Measurements from ENCODE around the gene GRK4.

Gene GRK4

GRCh38 chr4:3017504-3017903, 54.1 kb downstream of the GRK4 start:
- DNase-seq: peak; percentile 72

DNA sequence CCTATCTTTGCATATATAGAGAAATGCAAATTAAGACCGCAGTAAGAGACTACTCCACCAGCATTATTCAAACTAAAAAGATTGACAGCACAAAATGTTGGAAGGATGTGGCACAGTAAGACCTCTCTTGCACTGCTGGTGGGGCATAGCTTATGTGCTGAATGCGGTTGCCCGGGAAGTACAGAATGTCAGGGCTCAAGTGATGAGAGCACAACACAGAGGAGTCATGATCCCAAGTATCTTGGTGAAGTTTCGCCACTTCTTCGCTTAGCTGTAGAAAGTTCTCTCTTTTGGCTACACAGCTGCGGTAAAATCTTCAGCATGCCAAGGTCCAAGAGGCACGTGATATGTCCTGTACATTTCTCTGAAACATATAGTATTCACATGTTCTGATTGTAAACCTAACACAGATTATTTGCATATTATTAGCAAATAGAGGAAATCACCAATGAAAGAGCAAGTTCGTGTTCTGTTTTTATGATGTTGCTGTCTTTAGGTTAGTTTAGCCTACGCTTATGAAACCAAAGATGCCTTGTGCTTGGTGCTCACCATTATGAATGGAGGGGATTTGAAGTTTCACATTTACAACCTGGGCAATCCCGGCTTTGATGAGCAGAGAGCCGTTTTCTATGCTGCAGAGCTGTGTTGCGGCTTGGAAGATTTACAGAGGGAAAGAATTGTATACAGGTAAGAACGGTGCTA, 55.9 kb downstream of the GRK4 start:
- DNase-seq: no peak

DNA sequence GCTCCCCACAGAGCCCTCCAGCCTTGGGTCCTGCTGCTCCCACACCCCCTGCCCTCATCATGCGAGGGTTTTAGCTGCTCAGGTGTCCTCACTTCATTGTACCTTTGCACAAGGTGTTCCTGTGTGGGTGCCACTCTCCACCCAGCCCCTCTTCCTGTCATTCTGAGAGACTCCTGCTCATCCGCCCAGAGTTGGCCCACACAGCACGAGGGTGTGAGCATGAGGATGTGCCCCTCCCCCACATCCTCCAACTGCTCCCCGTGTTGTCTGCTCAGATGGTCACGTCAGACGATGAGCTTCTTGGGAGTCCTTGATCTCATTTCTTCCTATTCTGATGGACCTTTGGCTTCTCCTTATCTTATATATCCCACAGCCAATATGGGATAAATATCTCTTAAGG, 57.8 kb downstream of the GRK4 start:
- no peak for DNase-seq

DNA sequence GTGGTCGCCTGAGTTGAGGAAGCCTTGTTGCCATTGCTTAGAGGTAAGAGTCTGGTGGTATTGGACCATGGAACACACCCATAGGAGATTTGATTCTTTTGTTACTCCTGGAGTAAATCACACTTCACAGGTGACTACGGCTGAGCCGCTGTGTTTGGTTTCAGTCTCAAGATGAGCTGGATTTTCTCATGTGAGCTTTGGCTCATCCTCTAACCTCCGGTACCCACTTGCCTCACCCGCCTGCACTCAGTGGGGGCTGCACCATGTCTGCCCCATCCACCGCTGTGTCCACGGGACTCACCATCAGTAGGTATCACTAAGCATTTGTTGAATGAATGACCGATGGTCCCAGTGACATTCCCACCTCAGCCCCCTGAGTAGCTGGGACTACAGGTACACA, 58.3 kb downstream of the GRK4 start:
- no peak for DNase-seq

GRCh38 chr4:3022112-3022511, 58.7 kb downstream of the GRK4 start:
- no peak for DNase-seq

DNA sequence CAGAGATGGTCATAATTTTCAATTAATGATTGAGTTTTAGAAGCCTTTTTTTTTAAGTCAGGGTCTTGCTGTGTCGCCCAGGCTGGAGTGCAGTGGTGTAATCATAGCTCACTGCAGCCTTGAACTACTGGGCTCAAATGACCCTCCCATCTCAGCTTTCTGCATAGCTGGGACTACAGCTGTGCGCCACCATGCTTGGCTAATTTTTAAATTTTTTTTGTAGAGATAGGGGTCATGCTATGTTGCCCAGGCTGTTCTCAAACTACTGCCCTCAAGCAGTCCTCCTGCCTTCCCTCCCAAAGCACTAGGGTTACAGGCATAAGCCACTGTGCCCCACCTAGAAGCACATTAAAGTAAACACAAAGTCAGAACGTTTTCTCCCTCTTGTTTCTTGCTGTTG, 59.3 kb downstream of the GRK4 start:
- no peak for DNase-seq

DNA sequence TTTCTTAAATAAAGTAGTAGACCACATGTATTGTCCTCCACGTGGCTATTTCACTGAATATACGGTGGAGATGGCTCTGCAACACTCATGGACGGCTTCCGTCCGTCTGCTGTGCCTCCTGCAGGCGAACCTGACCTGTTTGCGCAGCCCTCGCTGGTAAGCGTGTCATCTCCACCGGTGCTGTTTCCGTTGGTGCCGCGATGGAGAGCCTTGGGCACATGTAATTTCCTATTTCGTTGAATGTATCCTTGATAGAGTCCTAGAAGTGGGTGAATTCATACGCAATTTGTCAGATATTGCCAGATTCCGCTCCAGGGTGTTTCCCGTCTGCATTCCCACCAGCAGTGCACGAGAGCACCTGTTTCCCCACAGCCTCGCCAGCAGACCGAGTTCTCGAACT, 62.5 kb downstream of the GRK4 start:
- DNase-seq: no peak

DNA sequence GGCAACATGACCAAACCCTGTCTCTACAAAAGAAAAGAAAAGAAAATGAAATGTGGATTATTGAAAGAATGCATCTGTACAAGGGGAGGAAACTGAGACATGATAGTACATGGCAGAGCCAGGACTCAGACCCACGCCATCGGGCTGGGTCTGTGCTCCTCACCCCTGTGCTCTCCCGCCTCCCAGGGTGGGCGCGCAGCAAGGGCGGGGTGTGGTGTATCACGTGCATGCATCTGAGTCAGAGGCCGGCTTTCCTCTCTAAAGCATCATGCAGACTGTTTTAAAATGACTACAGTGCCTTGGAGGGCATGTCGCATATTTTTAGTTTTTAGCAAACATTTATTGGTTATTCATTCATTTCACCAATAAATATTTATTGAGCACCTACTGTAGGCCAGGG, 63.2 kb downstream of the GRK4 start:
- DNase-seq: no peak

GRCh38 chr4:3029464-3029863, 66.1 kb downstream of the GRK4 start:
- DNase-seq: no peak

DNA sequence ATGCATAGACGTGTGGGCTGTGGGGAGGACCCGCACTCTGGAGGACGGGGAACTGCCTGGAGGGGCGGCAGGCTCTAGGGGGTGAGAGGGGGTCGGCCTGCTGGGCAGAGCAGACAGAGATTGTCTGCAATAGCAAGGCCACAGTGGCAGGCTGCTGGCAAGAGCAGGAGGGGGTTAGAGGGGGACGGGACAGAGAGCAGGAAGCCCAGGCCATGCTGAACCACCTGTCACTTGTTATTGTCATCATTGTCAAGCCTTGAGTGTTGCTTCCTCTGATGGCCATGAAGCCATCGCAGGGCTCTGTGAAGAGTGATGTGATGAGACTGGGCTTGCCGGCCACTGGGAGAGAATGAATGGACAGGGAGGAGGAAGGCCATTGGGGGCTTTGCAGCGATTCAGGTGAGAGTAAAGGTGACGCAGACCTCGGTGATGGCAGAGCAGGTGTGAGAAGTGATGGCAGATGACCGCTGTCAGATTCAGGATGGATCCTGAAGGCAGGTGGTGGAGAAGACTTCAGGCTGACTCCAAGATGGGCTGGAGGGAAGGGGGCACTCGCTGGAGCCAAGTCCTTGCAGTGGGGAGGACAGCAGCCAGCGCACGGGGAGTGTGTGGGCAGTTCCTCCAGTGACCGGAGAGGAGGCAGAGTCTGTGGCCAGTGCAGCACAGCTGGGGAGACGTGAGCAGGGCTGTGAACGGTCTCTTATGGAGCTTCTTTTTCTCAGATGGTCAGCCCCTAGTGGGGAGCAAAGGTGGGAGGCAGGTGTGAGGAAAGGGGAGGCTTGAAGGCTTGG, 67.4 kb downstream of the GRK4 start:
- DNase-seq: no peak

DNA sequence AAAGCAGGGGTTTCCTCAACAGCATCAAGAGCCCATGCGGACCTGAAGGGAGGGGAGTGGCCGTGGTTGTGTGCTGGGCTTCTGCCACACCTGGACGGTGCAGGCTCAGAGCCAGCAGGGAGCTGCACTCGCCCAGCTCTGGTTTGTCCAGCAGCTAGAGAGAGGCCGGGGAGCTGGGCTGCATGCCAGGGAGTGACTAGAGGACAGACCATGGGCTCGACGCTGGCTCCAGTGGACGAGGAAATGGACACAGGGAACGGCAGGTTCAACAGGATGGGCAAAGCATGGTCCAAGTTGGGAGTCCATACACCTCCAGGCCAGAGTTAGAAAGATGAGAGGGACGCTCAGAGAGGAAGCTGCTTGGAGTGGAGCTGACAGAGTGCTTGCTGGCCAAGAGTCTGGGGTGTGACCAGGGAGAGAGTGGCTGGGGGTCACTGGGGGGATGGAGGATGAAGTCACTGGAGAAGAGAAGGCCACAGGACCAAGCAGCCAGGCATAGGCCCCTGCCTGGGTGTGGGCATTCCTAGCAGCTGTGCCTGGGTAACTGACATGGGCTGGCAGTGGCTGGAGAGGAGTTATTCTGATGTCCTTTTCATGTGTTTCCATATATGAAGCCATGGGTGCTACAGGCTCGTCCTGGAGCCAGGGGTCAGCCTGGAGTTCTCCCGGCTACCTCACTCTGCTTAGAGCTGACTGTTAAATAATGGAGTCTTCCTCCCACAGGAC, 68.1 kb downstream of the GRK4 start:
- DNase-seq: peak; percentile 9

GRCh38 chr4:3034231-3034630, 70.9 kb downstream of the GRK4 start:
- no peak for DNase-seq

- no peak for DNase-seq
Observed at GRCh38 chr4:3035249-3035648, 71.9 kb downstream of the GRK4 start.

DNA sequence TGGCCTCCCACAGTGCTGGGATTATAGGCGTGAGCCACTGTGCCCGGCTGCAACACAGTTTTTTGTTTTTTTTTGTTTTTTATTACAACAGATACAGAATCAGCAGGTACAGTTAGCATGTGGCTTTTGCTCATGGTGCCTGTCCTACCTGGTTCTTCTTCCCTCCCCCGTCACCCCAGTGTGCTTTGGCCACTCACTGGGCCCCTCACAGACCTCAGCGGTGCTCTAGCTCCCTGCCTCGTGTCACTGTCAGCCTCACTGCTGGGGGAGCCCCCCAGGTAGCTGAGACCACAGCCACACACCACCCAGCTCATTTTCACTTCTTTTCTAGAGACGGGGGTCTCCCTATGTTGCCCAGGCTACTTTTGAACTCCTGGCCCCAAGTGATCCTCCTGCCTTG, 72.3 kb downstream of the GRK4 start:
- no peak for DNase-seq

DNA sequence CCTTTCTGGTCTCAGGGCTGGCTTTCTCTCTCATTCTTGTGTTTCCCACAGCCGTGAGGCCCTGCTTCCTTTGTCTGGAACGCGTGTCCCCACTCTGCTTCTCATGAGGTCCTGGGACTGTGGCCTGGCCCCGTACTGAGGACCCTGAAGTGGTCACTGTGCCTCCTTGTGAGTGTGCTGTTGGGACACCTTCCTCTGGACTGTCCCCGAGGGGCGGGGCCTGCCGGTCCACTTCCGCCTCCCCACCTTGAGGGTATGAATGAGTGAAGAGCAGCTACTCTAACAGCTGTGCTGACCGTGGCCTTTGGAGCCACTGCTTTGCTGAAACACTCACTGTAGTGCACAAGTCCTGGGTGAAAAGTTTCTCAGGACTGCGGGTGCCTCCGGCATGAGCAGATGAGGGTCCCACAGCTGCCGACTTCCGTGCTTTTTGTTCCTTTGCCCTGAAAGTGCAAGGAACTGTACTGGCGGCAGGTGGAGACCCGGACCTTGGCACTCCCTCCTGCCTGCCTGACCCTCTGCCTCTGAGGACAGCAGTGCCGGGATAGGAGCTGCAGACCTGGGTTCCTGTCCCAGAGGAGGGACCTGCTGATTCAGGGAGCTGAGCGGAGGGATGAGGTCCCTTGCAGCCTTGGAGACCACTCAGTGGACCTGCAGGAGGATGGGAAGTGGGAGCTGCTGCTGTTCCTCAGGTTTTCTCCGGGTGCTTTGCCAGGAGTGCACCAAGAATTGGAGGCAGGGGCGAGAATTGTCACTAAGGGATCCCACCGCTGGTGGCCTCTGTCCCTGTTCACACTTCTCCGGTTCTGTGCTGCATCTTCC, 73.0 kb downstream of the GRK4 start:
- DNase-seq: no peak

GRCh38 chr4:3037957-3038461, 74.6 kb downstream of the GRK4 start:
- DNase-seq: peak; percentile 69

DNA sequence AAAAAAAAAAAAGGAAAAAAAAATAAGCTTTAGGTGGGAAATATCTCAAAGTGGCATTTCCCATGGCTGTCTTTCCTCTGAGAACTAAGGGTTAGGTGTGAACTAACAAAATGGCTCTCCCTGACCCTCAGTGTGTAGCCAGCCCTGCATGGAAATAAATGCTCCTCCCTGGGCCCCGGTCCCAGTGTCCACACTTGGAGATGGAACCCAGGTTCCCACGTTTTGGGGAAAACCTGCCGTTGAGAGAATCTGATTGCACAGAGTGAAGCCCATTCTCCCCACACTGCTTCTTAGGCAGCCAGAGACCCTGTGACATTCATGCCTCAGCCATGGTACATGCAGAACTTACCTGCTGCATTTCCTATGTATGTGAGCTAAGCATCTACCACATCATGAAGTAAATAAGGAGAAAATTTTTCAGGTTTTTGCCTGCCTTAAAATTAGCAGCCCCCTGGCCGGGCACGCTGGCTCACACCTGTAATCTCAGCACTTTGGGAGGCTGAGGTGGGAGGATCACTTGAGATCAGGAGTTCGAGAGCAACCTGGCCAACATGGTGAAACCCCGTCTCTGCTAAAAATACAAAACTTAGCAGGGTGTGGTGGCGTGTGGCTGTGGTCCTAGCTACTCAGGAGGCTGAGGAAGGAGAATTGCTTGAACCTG, 76.5 kb downstream of the GRK4 start:
- DNase-seq: no peak

- DNase-seq: no peak
Observed at GRCh38 chr4:3040452-3041191, 77.3 kb downstream of the GRK4 start.

GRCh38 chr4:3041192-3042142, 78.1 kb downstream of the GRK4 start:
- peak; percentile 55 for DNase-seq

DNA sequence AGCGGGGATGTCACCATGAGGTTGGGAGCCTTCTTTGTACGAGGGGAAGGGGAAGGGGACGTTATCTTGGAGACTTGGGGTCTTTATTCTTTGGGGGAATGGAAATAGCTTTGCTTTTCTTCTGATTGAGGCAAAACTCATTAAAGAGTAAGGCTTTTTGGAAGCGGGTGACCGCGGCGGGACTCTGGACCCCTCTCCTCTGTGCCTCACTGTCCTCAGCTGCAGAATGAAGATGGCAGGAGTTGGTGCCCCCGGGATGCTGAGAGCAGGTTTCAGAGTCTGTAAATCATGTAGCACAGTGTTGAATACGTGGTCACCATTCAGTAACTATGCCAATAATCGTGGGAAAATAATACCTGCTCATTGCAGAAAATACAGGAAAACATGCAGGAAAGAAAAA, 78.9 kb downstream of the GRK4 start:
- no peak for DNase-seq
